Astrocyte (in vitro differentiated cells and primary cell): ENCODE data around the gene PAFAH2. TPM values are rescaled to one million over a fixed set of nuclear protein-coding genes. Genes with fewer than 3 reads are reported as not detected.

Source experiments
- DNase-seq: peaks from one replicate; pipeline ENCODE4 v3.0.0-alpha.2; 2010; ENCODE audit warnings: low read depth
- FAIRE-seq: peaks from 2 replicates; lab custom pipeline; 2011; peaks lifted over from hg19 to GRCh38; lab: Jason Lieb, UNC
- H2AFZ ChIP-seq: 2 replicates; pipeline ENCODE4 v1.6.0; 2012; ENCODE audit warnings: low read depth, low read length, inconsistent platforms
- H3K27ac ChIP-seq: 2 replicates; pipeline ENCODE4 v1.5.1; 2011; ENCODE audit warnings: low read depth, low read length, inconsistent platforms
- H3K27me3 ChIP-seq: 2 replicates; pipeline ENCODE4 v1.6.0; 2011; ENCODE audit warnings: low read length, inconsistent platforms; ENCODE audit not compliant: insufficient read depth
- H3K36me3 ChIP-seq: 2 replicates; pipeline ENCODE4 v1.5.1; 2011; ENCODE audit warnings: low read length, inconsistent platforms; ENCODE audit not compliant: insufficient read depth
- H3K4me1 ChIP-seq: 2 replicates; pipeline ENCODE4 v1.5.1; 2011; ENCODE audit warnings: low read length, inconsistent platforms; ENCODE audit not compliant: insufficient read depth
- H3K4me2 ChIP-seq: 2 replicates; pipeline ENCODE4 v1.6.0; 2012; ENCODE audit warnings: low read length, inconsistent platforms
- H3K4me3 ChIP-seq: 2 replicates; pipeline ENCODE4 v1.5.1; 2011; ENCODE audit warnings: low read depth, mild to moderate bottlenecking, low read length, inconsistent platforms; ENCODE audit not compliant: insufficient read depth
- H3K79me2 ChIP-seq: 2 replicates; pipeline ENCODE4 v1.6.0; 2012; ENCODE audit warnings: mild to moderate bottlenecking, low read length, inconsistent platforms; ENCODE audit not compliant: insufficient read depth
- H3K9ac ChIP-seq: 2 replicates; pipeline ENCODE4 v1.6.0; 2012; ENCODE audit warnings: mild to moderate bottlenecking, low read length, inconsistent platforms
- H3K9me3 ChIP-seq: 2 replicates; pipeline ENCODE4 v1.5.1; 2012; ENCODE audit warnings: low read depth, mild to moderate bottlenecking, low read length, inconsistent platforms; ENCODE audit not compliant: insufficient read depth
- H4K20me1 ChIP-seq: 2 replicates; pipeline ENCODE4 v1.6.0; 2012; ENCODE audit warnings: low read length, inconsistent platforms; ENCODE audit not compliant: insufficient read depth
- H3K27ac Mint-ChIP-seq: one replicate; pipeline ENCODE4 v1.8.0; 2021; ENCODE audit warnings: mild to moderate bottlenecking, mixed read lengths; ENCODE audit not compliant: unreplicated experiment
- H3K27me3 Mint-ChIP-seq: one replicate; pipeline ENCODE4 v1.8.0; 2021; ENCODE audit warnings: low read depth, mixed read lengths; ENCODE audit not compliant: unreplicated experiment
- H3K36me3 Mint-ChIP-seq: one replicate; pipeline ENCODE4 v1.8.0; 2021; ENCODE audit warnings: low read depth, mixed read lengths; ENCODE audit not compliant: unreplicated experiment
- H3K4me1 Mint-ChIP-seq: one replicate; pipeline ENCODE4 v1.8.0; 2021; ENCODE audit warnings: low read depth, mixed read lengths; ENCODE audit not compliant: unreplicated experiment
- H3K4me3 Mint-ChIP-seq: one replicate; pipeline ENCODE4 v1.8.0; 2021; ENCODE audit warnings: mild to moderate bottlenecking, moderate library complexity, mixed read lengths; ENCODE audit not compliant: unreplicated experiment
- H3K9me3 Mint-ChIP-seq: one replicate; pipeline ENCODE4 v1.8.0; 2021; ENCODE audit warnings: mild to moderate bottlenecking, mixed read lengths; ENCODE audit not compliant: unreplicated experiment
- CTCF ChIP-seq: IDR thresholded peaks from 2 replicates; pipeline ENCODE4 v1.5.1; 2011; ENCODE audit warnings: low read depth, mild to moderate bottlenecking, inconsistent platforms, low read length, moderate library complexity; ENCODE audit not compliant: insufficient read depth
- EZH2 ChIP-seq: IDR thresholded peaks from 2 replicates; pipeline ENCODE4 v1.6.1; 2012; ENCODE audit warnings: mild to moderate bottlenecking, low read length, inconsistent platforms; ENCODE audit not compliant: insufficient read depth
- total RNA-seq: library from RNA; stranded (reverse); gene quantifications from 2 replicates; pipeline ENCODE4 v1.2.1, GENCODE V29; 2021

Gene PAFAH2
- total RNA-seq, 1 donor from 2014 or later, result 14.1 TPM

DNA sequence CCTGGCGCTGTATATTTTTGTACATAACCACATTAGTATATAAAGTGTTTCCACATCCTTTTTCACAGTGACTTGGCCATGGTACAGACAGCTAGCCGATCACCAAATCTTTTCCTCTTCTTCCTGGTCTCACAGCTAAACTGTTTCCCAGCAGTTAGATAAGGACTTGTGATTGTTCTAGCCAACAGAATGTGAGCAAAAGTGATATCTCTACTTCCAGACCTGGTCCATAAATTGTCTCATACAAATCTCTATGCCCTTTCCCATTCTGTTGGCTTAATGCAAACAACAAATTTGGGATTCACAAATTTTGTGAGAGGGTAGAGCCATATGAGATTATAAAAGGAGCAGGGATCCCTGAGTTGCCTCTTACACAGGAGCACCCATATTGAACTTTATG is 19.5 kb downstream of the PAFAH2 start:
- TF ChIP-seq EZH2, result no peak
- no peak for TF ChIP-seq CTCF
- Histone ChIP-seq H3K9ac (no peak overlapping the region), H3K4me2 (no peak overlapping the region), H4K20me1 (no peaks in the 10 kb centered on the region), H3K27ac (no peak overlapping the region), H3K4me3 (no peak overlapping the region), H2AFZ (no peak overlapping the region), H3K36me3 (peaks cover 6% of the 10 kb centered on the region), H3K4me1 (no peaks in the 10 kb centered on the region), H3K79me2 (no peaks in the 10 kb centered on the region), H3K27me3 (no peaks in the 10 kb centered on the region), H3K9me3 (no peaks in the 10 kb centered on the region)
- H3K27ac Mint-ChIP-seq, result no peak overlapping the region
- FAIRE-seq (no peak), DNase-seq (no peak)
- no peak overlapping the region for H3K4me3 Mint-ChIP-seq
- H3K4me1 Mint-ChIP-seq, result peaks cover 3% of the 10 kb centered on the region
- H3K9me3 Mint-ChIP-seq, result peaks cover 2% of the 10 kb centered on the region
- no peaks in the 10 kb centered on the region for H3K27me3 Mint-ChIP-seq
- H3K36me3 Mint-ChIP-seq, result peaks cover 26% of the 10 kb centered on the region

- H3K4me2 ChIP-seq, result no peak overlapping the region
- no peak overlapping the region for H3K4me3 Mint-ChIP-seq
- no peak for FAIRE-seq
Observed at GRCh38 chr1:25977801-25978200, 20.1 kb downstream of the PAFAH2 start.

More at GRCh38 chr1:25977801-25978200, 20.1 kb downstream of the PAFAH2 start:
- Histone ChIP-seq H3K36me3 (peaks cover 6% of the 10 kb centered on the region), H3K9ac (no peak overlapping the region), H3K4me1 (no peaks in the 10 kb centered on the region), H3K27me3 (no peaks in the 10 kb centered on the region), H3K9me3 (no peaks in the 10 kb centered on the region), H2AFZ (no peak overlapping the region), H3K27ac (no peak overlapping the region), H4K20me1 (no peaks in the 10 kb centered on the region), H3K79me2 (no peaks in the 10 kb centered on the region), H3K4me3 (no peak overlapping the region)
- no peaks in the 10 kb centered on the region for H3K27me3 Mint-ChIP-seq
- no peak overlapping the region for H3K27ac Mint-ChIP-seq
- H3K36me3 Mint-ChIP-seq, result peaks cover 24% of the 10 kb centered on the region
- DNase-seq, result no peak
- H3K9me3 Mint-ChIP-seq, result peaks cover 2% of the 10 kb centered on the region
- TF ChIP-seq CTCF (no peak), EZH2 (no peak)
- peaks cover 3% of the 10 kb centered on the region for H3K4me1 Mint-ChIP-seq
